Osteocyte (in vitro differentiated cells): ENCODE data around the gene PCDH8. TPM values are rescaled to one million over a fixed set of nuclear protein-coding genes. Genes with fewer than 3 reads are reported as not detected.

ENCODE experiments used
- DNase-seq: peaks from one replicate; pipeline ENCODE4 v3.0.0; 2021; ENCODE audit warnings: mixed read lengths; ENCODE audit not compliant: unreplicated experiment; ENCODE audit errors: extremely low spot score
- H3K27ac Mint-ChIP-seq: one replicate; pipeline ENCODE4 v1.8.0; 2021; ENCODE audit warnings: mild to moderate bottlenecking, mixed read lengths; ENCODE audit not compliant: unreplicated experiment
- H3K27me3 Mint-ChIP-seq: one replicate; pipeline ENCODE4 v1.8.0; 2021; ENCODE audit warnings: mixed read lengths; ENCODE audit not compliant: unreplicated experiment
- H3K36me3 Mint-ChIP-seq: one replicate; pipeline ENCODE4 v1.8.0; 2021; ENCODE audit warnings: mixed read lengths; ENCODE audit not compliant: unreplicated experiment
- H3K4me1 Mint-ChIP-seq: one replicate; pipeline ENCODE4 v1.8.0; 2021; ENCODE audit warnings: mixed read lengths; ENCODE audit not compliant: unreplicated experiment
- H3K4me3 Mint-ChIP-seq: one replicate; pipeline ENCODE4 v1.8.0; 2021; ENCODE audit warnings: mild to moderate bottlenecking, moderate library complexity, mixed read lengths; ENCODE audit not compliant: unreplicated experiment
- H3K9me3 Mint-ChIP-seq: one replicate; pipeline ENCODE4 v1.8.0; 2021; ENCODE audit warnings: mixed read lengths; ENCODE audit not compliant: unreplicated experiment
- CTCF ChIP-seq: fragments of 200-600 bp; sonication (generic); IDR thresholded peaks from 2 replicates; pipeline ENCODE4 v1.5.0; 2021; ENCODE audit warnings: antibody characterized with exemption, mild to moderate bottlenecking, moderate library complexity
- total RNA-seq: library from RNA; stranded (reverse); gene quantifications from 2 replicates; pipeline ENCODE4 v1.2.1, GENCODE V29; 2021

The PCDH8 gene
- total RNA-seq, 1 donor from 2014 or later, result not detected

DNA sequence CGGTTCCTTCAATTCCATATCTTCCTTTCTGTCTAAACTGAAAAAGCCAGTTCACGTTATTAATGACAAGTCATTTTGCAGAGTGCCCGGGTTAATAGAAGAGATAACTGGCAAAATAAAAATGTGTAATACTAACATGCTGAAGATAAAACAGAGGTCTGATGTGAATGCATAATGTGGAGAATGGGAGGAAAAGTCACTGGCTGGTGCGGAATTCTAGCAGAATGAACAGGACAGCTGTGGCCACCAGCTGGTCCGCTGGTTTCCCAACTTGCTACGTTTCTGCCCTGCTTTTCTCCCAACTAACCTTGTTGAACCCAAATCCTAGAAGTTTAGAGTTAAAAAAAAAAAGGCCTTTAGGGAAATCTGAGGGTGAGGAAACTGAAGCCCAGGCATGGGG is 42.4 kb downstream of the PCDH8 start:
- Mint-ChIP-seq H3K36me3 (no peaks in the 10 kb centered on the region), H3K4me3 (no peak overlapping the region), H3K27me3 (no peaks in the 10 kb centered on the region), H3K4me1 (no peaks in the 10 kb centered on the region), H3K27ac (no peak overlapping the region), H3K9me3 (no peaks in the 10 kb centered on the region)
- TF ChIP-seq CTCF, result no peak
- no peak for DNase-seq

DNA sequence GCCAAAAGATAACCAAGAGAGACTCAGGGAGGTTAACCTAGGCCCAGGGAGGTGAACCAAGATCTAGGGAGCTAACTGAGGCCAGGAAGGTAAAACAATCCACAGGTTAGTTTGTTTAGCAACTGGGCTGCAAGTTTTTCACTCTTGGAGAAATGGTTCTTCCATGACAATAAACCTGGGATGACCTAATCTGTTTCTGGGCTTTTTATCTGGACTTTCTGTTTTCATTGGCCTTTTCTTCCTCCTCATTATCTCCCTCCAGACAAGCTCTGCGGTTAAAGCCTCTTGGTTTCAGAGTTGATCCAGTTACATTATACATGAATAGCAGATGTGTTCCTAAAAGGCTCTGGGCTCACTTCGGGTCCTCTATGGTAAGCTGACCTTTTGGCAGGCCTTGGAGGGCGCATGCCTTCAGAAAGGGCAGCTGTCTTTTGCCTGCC is 44.2 kb downstream of the PCDH8 start:
- TF ChIP-seq CTCF, result no peak
- no peak for DNase-seq
- Mint-ChIP-seq H3K4me3 (no peak overlapping the region), H3K27ac (no peak overlapping the region), H3K36me3 (no peaks in the 10 kb centered on the region), H3K9me3 (no peaks in the 10 kb centered on the region), H3K4me1 (no peaks in the 10 kb centered on the region), H3K27me3 (no peaks in the 10 kb centered on the region)

GRCh38 chr13:52800856-52801255 is 47.6 kb downstream of the PCDH8 start:
- Mint-ChIP-seq H3K4me3 (no peak overlapping the region), H3K27ac (no peak overlapping the region), H3K4me1 (no peaks in the 10 kb centered on the region), H3K9me3 (no peaks in the 10 kb centered on the region), H3K27me3 (no peaks in the 10 kb centered on the region), H3K36me3 (no peaks in the 10 kb centered on the region)
- no peak for TF ChIP-seq CTCF
- DNase-seq, result no peak

- H3K9me3 Mint-ChIP-seq, result no peaks in the 10 kb centered on the region
- no peak for DNase-seq
- H3K36me3 Mint-ChIP-seq, result no peaks in the 10 kb centered on the region
- H3K4me1 Mint-ChIP-seq, result no peaks in the 10 kb centered on the region
- H3K27me3 Mint-ChIP-seq, result no peaks in the 10 kb centered on the region
- H3K27ac Mint-ChIP-seq, result no peak overlapping the region
- TF ChIP-seq CTCF, result no peak
- no peak overlapping the region for H3K4me3 Mint-ChIP-seq
Observed at GRCh38 chr13:52798770-52799430, 49.5 kb downstream of the PCDH8 start.

DNA sequence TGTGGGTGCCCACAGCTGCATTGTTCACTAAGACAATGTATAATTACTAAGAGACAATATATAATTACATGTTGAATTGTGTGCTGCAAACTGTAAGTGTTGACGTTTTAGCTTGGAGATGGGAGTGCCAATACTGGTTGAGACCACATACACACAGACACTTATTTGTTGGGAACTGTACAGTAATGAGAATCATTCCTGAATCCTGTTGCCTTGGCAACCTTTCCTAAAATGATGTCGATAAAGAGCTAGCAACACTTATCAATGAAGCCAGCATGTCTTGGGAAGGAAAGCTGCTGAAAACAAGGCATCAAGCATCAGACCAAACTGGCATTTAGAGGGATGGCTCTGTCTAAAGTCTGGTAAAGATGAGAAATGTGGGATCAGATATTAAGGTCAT is 51.3 kb downstream of the PCDH8 start:
- Mint-ChIP-seq H3K27me3 (no peaks in the 10 kb centered on the region), H3K27ac (no peak overlapping the region), H3K4me3 (no peak overlapping the region), H3K4me1 (no peaks in the 10 kb centered on the region), H3K9me3 (no peaks in the 10 kb centered on the region), H3K36me3 (no peaks in the 10 kb centered on the region)
- DNase-seq, result no peak
- TF ChIP-seq CTCF, result no peak
